Fibroblast of lung (primary cell): Measurements from ENCODE around the gene MRPS6.

Experiments used
- EZH2 ChIP-seq: IDR thresholded peaks from 2 replicates; pipeline ENCODE4 v1.5.1; 2012; ENCODE audit warnings: low read length, control low read depth, mild to moderate bottlenecking; ENCODE audit errors: missing control alignments
- TF ChIP-seq, protein P1 (sequence below), 2 donors: IDR thresholded peaks in 1 of 2; conservative IDR thresholded peaks in 1 of 2; 1 replicate in 1 of 2; 2 replicates in 1 of 2; pipeline ENCODE4 v1.5.1; 2011 to 2012; ENCODE audit warnings: low read length in 2 of 2, control low read depth in 1 of 2, inconsistent platforms in 1 of 2, low read depth in 1 of 2, mild to moderate bottlenecking in 1 of 2

DNA sequence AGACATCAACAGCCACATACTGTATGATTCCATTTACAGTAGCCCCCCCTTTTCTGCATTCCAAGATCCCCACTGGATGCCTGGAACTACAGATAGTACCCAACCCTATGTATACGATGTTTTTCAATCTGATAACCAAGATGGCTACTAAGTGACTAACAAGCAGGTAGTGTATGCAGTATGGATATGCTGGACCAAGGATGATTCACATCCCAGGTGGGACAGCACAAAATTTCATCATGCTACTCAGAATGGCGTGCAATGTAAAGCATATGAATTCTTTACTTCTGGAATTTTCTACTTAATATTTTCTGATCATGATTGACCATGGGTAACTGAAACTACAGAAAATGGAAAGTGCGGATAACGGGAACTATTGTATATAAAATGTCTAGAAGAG lies 30.0 kb upstream of the MRPS6 start:
- TF ChIP-seq, protein P1, sequence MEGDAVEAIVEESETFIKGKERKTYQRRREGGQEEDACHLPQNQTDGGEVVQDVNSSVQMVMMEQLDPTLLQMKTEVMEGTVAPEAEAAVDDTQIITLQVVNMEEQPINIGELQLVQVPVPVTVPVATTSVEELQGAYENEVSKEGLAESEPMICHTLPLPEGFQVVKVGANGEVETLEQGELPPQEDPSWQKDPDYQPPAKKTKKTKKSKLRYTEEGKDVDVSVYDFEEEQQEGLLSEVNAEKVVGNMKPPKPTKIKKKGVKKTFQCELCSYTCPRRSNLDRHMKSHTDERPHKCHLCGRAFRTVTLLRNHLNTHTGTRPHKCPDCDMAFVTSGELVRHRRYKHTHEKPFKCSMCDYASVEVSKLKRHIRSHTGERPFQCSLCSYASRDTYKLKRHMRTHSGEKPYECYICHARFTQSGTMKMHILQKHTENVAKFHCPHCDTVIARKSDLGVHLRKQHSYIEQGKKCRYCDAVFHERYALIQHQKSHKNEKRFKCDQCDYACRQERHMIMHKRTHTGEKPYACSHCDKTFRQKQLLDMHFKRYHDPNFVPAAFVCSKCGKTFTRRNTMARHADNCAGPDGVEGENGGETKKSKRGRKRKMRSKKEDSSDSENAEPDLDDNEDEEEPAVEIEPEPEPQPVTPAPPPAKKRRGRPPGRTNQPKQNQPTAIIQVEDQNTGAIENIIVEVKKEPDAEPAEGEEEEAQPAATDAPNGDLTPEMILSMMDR (conservative IDR thresholded peaks at IDR 0.05 in 1 of 2, IDR thresholded peaks at IDR 0.05 in 1 of 2; ENCODE audit: low read depth in 1 of 2, low read length in 2 of 2), result no peak
- no peak for TF ChIP-seq EZH2
